Testis (tissue), 3 donors: ENCODE data around the gene ATRNL1. TPM values are rescaled to one million over a fixed set of nuclear protein-coding genes. Genes with fewer than 3 reads are reported as not detected.

Experiments used
- DNase-seq: peaks from one replicate; pipeline ENCODE4 v3.0.0-alpha.2; 2019
- H3K27ac ChIP-seq, 2 donors: fragments of 200-600 bp; sonication (generic); one replicate each; pipeline ENCODE4 v1.5.1; 2019
- H3K27me3 ChIP-seq: fragments of 200-600 bp; sonication (generic); one replicate; pipeline ENCODE4 v1.5.1; 2019
- H3K36me3 ChIP-seq: fragments of 200-600 bp; sonication (generic); one replicate; pipeline ENCODE4 v1.5.1; 2017; ENCODE audit warnings: low read depth; ENCODE audit errors: missing control alignments
- H3K4me1 ChIP-seq: fragments of 200-600 bp; sonication (generic); one replicate; pipeline ENCODE4 v1.5.1; 2019
- H3K4me3 ChIP-seq, 2 donors: fragments of 200-600 bp; sonication (generic); one replicate each; pipeline ENCODE4 v1.5.1; 2017 to 2019
- H3K9me3 ChIP-seq: fragments of 200-600 bp; sonication (generic); one replicate; pipeline ENCODE4 v1.5.1; 2017
- CTCF ChIP-seq, 3 experiments: fragments of 450-650 bp in 2 of 3; fragments of 200-600 bp in 1 of 3; sonication (generic) in 1 of 3; IDR thresholded peaks; one replicate each; pipeline ENCODE4 v1.5.1; 2016 to 2019; ENCODE audit warnings: antibody characterized with exemption in 3 of 3, mild to moderate bottlenecking in 2 of 3, moderate library complexity in 1 of 3
- POLR2A ChIP-seq: fragments of 450-650 bp; IDR thresholded peaks from one replicate; pipeline ENCODE4 v1.6.1; 2017; ENCODE audit warnings: antibody characterized with exemption, mild to moderate bottlenecking, moderate library complexity
- WGBS, 2 donors: methylation state at CpG; one replicate each; pipeline ENCODE4 v1.1.5; 2018; 5-methylcytosine and 5-hydroxymethylcytosine counted together
- intact Hi-C: fragments of 100-400 bp; cut with DNase I; formaldehyde crosslinking; loops from one replicate; pipeline ENCODE4 v1.15.1; 2023; ENCODE audit warnings: low total_unique reads
- polyA plus RNA-seq: library from polyadenylated mRNA; stranded (reverse); fragments of 350-450 nt; fragmentation: Illumina TruSeq; extraction: RNeasy Lipid Tissue Mini Kit (QIAGEN cat#74804); gene quantifications from one replicate; pipeline ENCODE4 v1.2.3, GENCODE V29; 2014; ENCODE audit warnings: low read depth, low replicate concordance; ENCODE audit not compliant: insufficient read depth
- total RNA-seq, 2 donors: library from RNA; depleted of rRNA; stranded (reverse); fragments of >200 nt; gene quantifications; one replicate each; pipeline ENCODE4 v1.2.3, GENCODE V29; 2016

The ATRNL1 gene
- total and polyA plus RNA-seq, 3 donors from 2014 or later = 32.4 to 61.3 (median 45.7) TPM

GRCh38 chr10:115949282-115949844, 856.2 kb downstream of the ATRNL1 start:
- Histone ChIP-seq H3K4me3 (no peak overlapping the region), H3K27me3 (no peaks in the 10 kb centered on the region), H3K36me3 (no peaks in the 10 kb centered on the region), H3K9me3 (no peaks in the 10 kb centered on the region), H3K4me1 (no peaks in the 10 kb centered on the region), H3K27ac (no peak overlapping the region)
- TF ChIP-seq CTCF (IDR thresholded peaks at IDR 0.05) = no peak
- no peak for TF ChIP-seq POLR2A
- WGBS, 2 donors = 95 to 96% methylated on average over 8 to 9 of the region's 9 CpGs
- DNase-seq = no peak
- intact Hi-C loops = no loop called here

- H3K4me1 ChIP-seq = no peaks in the 10 kb centered on the region
- 48 to 67% methylated on average over 3 of the region's 3 CpGs for WGBS, 2 donors
- DNase-seq = no peak
- no peak for TF ChIP-seq CTCF (IDR thresholded peaks at IDR 0.05)
- TF ChIP-seq POLR2A = no peak
- H3K27me3 ChIP-seq = no peaks in the 10 kb centered on the region
- intact Hi-C loops = no loop called here
- H3K27ac ChIP-seq = no peak overlapping the region
- no peaks in the 10 kb centered on the region for H3K9me3 ChIP-seq
- H3K4me3 ChIP-seq = no peak overlapping the region
- H3K36me3 ChIP-seq = no peaks in the 10 kb centered on the region
Measured at GRCh38 chr10:115950320-115950719, 857.2 kb downstream of the ATRNL1 start.

GRCh38 chr10:115951242-115951641, 858.1 kb downstream of the ATRNL1 start:
- Histone ChIP-seq H3K4me1 (no peaks in the 10 kb centered on the region), H3K27ac (no peak overlapping the region), H3K4me3 (no peak overlapping the region), H3K36me3 (no peaks in the 10 kb centered on the region), H3K9me3 (no peaks in the 10 kb centered on the region), H3K27me3 (no peaks in the 10 kb centered on the region)
- WGBS, 2 donors = 63 to 67% methylated on average over 3 of the region's 3 CpGs
- DNase-seq = no peak
- intact Hi-C loops = no loop called here
- TF ChIP-seq POLR2A (no peak), CTCF (IDR thresholded peaks at IDR 0.05) (no peak)

GRCh38 chr10:115953281-115953680, 860.1 kb downstream of the ATRNL1 start:
- H3K27ac ChIP-seq = no peak overlapping the region
- WGBS, 2 donors = 88 to 89% methylated on average over 5 of the region's 5 CpGs
- DNase-seq = no peak
- H3K27me3 ChIP-seq = no peaks in the 10 kb centered on the region
- H3K9me3 ChIP-seq = no peaks in the 10 kb centered on the region
- intact Hi-C loops = no loop called here
- no peaks in the 10 kb centered on the region for H3K36me3 ChIP-seq
- no peak for TF ChIP-seq POLR2A
- no peaks in the 10 kb centered on the region for H3K4me1 ChIP-seq
- H3K4me3 ChIP-seq = no peak overlapping the region

GRCh38 chr10:115953968-115954367, 860.8 kb downstream of the ATRNL1 start:
- TF ChIP-seq POLR2A = no peak
- TF ChIP-seq CTCF (IDR thresholded peaks at IDR 0.05) = no peak
- intact Hi-C loops = no loop called here
- H3K27me3 ChIP-seq = no peaks in the 10 kb centered on the region
- H3K27ac ChIP-seq = no peak overlapping the region
- H3K4me3 ChIP-seq = no peak overlapping the region
- H3K36me3 ChIP-seq = no peaks in the 10 kb centered on the region
- 85 to 95% methylated on average over 7 of the region's 7 CpGs for WGBS, 2 donors
- no peaks in the 10 kb centered on the region for H3K9me3 ChIP-seq
- H3K4me1 ChIP-seq = no peaks in the 10 kb centered on the region
- no peak for DNase-seq
